GM06990 (cell line): ENCODE data around the gene DDRGK1.
A peak's percentile ranks its signal among the peaks of the same experiment; 100 is the strongest.

Experiments used
- DNase-seq: peaks from one replicate; pipeline ENCODE4 v3.0.0-alpha.2; 2011; ENCODE audit not compliant: insufficient read length; ENCODE audit errors: extremely low read depth
- H3K27me3 ChIP-seq: replicated peaks from 2 replicates; pipeline ENCODE4 v1.6.0; 2011; ENCODE audit warnings: low read length; ENCODE audit not compliant: control insufficient read depth, insufficient read depth
- H3K36me3 ChIP-seq: 2 replicates; pipeline ENCODE4 v1.5.1; 2011; ENCODE audit warnings: low read length; ENCODE audit not compliant: control insufficient read depth, insufficient read depth
- H3K4me3 ChIP-seq: replicated peaks from 2 replicates; pipeline ENCODE4 v1.5.1; 2011; ENCODE audit warnings: low read depth, mild to moderate bottlenecking, control low read depth, low read length
- CTCF ChIP-seq: IDR thresholded peaks from 2 replicates; pipeline ENCODE4 v1.5.1; 2011; ENCODE audit warnings: low read length, control low read depth, mild to moderate bottlenecking, inconsistent platforms; ENCODE audit not compliant: insufficient read depth, poor library complexity, severe bottlenecking

The DDRGK1 gene

GRCh38 chr20:3237958-3238615 lies 33.6 kb upstream of the DDRGK1 start:
- Histone ChIP-seq H3K4me3 (peak overlapping the region; percentile 61), H3K27me3 (peaks cover 4% of the 10 kb centered on the region; the same call in 1 of the 2 replicates), H3K36me3 (no peaks in the 10 kb centered on the region)
- no peak for DNase-seq
- no peak for TF ChIP-seq CTCF

- H3K36me3 ChIP-seq: no peaks in the 10 kb centered on the region
- TF ChIP-seq CTCF: no peak
- H3K27me3 ChIP-seq: peaks cover 4% of the 10 kb centered on the region; the same call in 1 of the 2 replicates
- no peak for DNase-seq
- H3K4me3 ChIP-seq: no peak overlapping the region
These were observed 32.8 kb upstream of the DDRGK1 start for GRCh38 chr20:3237011-3237957.

- no peak for TF ChIP-seq CTCF
These were observed 31.3 kb upstream of the DDRGK1 start for GRCh38 chr20:3235666-3236324.

GRCh38 chr20:3233991-3234498 lies 29.6 kb upstream of the DDRGK1 start:
- no peak overlapping the region for H3K4me3 ChIP-seq
- no peaks in the 10 kb centered on the region for H3K36me3 ChIP-seq
- DNase-seq: no peak
- no peak for TF ChIP-seq CTCF
- H3K27me3 ChIP-seq: peaks cover 2% of the 10 kb centered on the region; the same call in 1 of the 2 replicates

More at GRCh38 chr20:3235666-3236324, 31.3 kb upstream of the DDRGK1 start:
- Histone ChIP-seq H3K27me3 (peaks cover 4% of the 10 kb centered on the region; the same call in 1 of the 2 replicates), H3K4me3 (no peak overlapping the region), H3K36me3 (no peaks in the 10 kb centered on the region)
- DNase-seq: no peak

- no peaks in the 10 kb centered on the region for H3K36me3 ChIP-seq
- no peak for TF ChIP-seq CTCF
- no peak overlapping the region for H3K4me3 ChIP-seq
- DNase-seq: no peak
- peaks cover 2% of the 10 kb centered on the region; the same call in 1 of the 2 replicates for H3K27me3 ChIP-seq
These were observed 28.9 kb upstream of the DDRGK1 start for GRCh38 chr20:3233131-3233990.
